GM19467 (cell line): ENCODE results near the gene LYSMD1.

Experiments used
- ATAC-seq: cut with Tn5 transposase; IDR thresholded peaks from one replicate; pipeline ENCODE4 v1.9.1; 2021; ENCODE audit warnings: mild to moderate bottlenecking, moderate library complexity; ENCODE audit not compliant: unreplicated experiment

The LYSMD1 gene

DNA sequence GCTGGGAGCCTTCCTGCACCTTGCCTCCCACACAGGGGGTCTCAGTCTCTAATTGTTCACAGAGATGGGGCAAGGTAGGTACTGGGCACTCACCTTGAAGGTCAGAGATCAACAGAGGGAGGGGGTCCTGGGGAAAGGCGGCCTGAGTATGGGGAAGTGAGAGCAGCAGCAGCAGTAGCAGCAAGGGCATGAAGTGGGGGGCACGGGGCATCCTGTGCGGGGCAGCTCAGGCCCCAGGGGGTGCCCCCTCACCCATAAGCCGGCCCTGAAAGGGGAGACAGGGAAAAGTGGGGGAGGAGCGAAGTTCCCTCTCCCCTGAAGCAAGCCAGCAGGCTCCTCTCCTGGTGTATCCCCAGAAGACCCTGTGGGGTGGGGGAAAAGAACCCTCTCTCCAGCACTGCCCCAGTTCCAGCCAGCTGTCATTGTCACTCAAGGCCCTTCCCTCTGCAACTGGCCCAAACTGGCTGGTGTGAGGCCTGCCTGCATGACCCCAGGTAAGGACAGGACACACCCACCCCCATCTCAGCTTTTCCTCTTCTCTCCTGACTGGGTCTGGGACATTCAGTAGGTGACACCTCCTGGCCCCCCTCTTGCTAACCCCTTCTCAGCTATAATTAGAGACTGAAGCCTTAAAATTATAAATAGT is 23.2 kb downstream of the LYSMD1 start:
- no peak for ATAC-seq

DNA sequence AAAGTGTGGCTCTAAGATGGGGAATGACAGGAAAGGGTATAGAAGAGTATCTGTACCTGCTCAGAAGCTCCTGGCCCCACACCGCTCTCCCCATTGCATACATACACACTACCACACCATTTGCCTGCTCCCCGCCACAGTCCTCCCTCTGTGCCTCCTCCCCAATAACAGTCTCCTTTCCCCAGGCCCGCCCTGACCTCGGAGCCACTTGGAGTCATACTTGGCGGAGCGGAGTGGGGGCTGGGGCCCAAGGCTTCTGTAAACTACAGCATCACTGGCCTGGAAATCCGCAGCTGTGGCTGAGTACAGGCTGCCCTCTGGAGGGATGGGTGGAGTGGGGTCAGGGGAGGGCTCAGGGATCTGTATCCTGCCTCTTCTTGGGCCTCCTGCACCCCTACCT is 27.9 kb downstream of the LYSMD1 start:
- no peak for ATAC-seq

DNA sequence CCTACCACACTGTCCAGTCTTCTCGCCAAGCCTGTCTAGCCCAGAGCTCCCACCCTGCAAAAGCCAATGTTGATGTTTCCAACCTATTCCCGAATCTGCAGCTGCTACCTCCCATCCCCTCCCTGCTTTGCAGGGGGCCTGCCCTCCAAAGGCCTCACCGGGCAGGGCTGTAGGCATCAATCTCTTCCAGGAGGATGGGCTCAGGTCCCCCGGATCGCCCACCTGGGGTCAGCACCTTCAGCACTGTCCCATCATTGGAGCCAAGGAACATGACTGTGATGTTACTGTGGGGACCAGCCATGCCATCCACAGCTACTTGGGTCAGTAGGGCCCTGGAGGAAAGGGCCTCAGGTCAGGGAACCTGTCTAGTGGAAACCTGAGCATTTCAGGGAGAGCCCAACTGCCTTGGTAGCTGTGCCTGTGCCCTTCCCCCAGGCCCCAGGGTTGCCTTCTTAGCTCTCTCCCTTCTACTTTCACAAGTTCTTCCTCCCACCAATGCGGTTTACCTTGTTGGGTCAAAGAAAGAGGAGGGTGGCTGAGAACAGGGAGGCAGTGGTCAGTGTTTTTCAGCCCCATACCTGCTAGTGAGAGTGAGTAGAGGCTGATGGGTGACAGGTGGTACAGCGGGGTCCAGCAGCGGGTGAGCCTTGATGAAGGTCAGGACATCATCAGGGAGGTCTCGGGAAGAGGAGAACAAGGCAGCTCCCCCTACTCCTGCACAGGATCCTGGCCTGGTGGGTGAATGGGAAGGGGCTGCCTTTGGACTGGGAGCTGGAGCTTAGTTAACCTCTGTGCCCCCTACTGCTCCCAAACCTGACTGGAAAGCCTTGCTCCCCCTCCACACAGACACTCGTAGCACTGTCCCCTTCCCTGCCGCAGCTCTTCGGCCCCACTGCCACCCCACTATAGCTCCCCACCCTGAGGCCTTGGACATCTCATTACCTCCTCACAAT is 30.0 kb downstream of the LYSMD1 start:
- no peak for ATAC-seq

DNA sequence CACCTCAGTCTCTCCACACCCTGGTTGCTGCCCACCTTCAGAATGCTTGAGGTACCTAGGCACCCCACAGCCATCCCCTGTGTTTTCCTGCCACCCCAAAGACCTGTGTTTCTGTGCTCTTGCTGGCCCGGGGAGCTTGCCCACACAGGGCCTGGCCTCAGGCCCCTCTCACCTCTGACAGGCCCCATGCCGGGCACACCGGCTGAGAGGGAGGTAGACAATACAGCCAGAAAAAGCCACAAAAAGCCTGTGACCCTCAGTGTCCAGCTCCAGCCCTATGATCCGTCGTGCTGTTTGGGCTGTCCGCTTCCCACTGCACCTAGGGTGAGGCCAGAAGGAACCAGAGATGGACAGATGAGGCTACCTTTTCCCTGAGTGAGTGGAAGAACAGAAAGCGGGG is 30.7 kb downstream of the LYSMD1 start:
- no peak for ATAC-seq

DNA sequence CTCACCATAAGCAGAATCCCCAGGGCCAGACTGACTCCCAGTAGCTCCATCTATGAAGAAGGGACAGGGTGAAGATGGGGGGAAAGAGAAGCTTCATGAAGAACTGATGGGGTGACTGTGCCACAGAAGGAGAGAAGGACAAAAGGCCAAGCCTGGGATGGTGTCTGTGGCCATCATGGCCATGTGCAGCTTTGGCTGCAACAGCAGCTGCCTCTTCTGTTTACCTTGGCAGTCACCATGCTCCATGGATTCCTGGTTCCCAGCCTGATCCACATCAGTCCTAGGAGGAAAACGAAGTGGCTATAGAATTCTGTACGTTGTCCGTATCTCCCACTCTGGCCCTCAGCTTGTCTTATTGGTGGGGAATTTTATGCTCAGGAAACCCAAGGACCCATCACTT is 31.3 kb downstream of the LYSMD1 start:
- no peak for ATAC-seq

DNA sequence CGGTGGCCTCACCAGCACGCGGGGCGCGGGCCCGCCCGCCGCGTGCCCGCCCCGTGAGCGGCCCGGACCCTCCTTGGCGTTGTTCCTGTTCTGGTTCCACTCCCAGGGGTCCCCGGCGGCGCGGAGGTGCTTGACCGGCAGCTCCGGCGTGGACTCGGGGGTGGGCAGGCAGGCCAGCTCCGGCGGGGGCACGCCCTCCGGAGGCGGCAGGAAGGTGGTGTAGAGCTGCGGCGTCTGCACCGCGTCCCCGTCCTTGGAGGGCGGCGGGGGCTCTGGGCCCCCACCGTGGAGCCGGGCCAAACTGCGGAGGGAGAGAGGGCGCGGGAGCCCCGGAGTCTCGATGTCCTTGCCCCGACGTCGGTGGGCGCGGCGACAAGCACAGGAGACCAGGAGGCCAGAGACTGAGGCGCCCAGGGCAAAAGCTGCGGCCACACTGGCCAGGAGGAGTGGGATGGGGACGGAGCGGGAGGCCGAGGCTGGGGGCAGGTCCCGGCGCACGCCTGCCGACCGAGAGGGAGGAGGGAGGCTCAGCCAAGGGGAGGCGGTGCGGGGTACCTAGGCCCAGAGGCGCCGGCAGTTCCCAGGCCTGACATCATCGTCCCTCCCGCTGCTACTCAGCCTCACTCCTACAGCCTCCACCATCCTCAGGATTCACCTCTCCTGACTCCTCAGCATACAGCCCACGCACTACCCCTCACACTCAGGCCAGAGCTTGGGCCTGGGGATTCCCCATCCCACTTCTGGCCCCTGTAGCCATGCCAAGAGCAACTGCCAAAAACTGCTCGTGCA is 32.5 kb downstream of the LYSMD1 start:
- ATAC-seq, result no peak

DNA sequence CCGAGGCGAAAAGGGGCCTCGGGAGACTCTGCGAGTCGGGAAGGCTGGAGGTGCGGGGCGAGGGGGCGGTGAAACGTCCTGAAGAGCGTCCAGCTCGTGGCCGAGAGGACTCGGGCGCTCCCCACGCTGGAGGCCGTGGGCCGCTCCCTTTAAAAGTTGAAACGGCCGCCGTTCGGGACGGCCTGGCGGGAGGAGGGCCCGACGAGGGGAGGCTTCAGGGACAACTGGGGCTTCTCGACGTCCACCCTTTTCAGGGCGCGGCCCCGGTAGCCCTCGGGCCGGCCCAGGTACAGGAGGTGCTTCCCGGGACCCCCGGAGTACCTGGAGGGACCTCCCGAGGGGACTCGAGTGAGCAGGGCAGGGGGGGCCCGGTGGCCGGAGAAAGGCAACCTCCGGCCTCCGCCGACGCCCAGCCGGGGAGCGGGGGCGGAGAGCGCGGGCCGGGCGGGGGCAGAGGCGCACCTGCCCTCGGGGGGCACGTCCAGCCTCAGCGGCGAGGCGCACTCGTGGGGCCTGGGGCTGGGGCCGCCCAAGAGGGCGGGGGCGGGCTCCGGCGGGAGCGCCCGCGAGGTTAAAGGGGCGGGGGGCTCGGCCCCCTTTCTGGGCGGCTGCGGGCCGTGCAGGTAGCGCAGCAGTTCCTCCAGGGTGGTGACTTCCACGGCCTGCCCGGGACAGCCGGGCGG is 33.2 kb downstream of the LYSMD1 start:
- no peak for ATAC-seq

DNA sequence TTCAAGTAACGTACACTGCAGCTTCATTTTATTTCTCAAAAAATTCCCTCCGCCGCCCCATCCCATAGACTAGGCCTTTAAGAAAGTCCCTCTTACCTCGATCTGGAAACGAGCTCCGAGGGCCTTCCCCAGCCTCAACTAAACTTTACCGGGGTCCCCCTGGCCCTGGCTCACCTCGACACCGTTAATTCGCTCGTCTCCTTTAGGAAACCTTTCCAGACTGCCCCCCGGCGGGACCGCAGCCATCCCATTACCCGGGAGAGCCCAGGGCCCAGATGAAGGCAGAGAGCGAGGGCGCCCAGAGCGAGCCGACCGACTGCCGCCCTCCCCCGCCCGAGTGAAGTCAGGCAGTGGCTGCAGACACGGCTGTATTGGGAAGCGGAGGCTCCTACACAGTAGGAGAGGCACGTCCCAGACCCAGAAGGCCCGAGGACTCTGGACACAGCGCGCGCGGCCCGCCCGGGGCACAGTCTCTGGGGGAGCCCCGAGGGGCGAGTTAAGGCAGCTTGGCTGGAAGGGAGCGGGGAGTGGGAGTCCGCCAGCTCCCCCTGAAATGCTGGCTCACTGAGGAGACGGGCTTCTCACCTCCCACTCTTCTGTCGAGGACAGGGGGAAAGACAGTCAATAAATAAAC is 33.9 kb downstream of the LYSMD1 start:
- no peak for ATAC-seq

DNA sequence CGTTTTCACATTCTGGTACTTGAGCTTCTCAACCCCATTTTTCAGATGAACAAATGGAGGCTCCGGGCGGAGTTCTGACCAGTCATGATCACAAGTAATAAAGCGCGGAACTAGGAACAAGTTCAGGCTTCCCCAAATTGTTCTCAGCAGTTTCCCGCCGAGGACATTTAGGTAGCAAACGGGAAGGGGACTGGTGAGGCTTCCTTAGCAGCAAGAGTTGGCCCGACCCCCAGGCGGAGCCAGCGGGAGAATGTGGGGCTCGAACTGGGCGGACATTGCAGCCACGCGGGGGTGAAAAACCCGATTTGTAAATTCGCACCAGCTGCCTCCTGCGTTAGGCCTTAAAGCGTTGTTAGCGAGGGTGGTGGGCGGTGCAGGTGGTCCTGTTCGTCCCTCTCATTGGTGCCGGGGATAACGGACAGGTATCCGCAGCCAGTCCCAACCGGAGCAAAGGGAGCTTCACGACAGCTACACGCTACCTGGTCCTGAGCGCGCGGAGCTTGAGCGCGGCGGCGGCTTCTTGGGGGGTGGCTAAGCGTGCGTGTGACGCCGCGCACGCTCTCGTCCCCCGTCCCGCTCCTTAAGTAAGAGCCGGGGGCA is 34.6 kb downstream of the LYSMD1 start:
- peak; percentile 85 for ATAC-seq

DNA sequence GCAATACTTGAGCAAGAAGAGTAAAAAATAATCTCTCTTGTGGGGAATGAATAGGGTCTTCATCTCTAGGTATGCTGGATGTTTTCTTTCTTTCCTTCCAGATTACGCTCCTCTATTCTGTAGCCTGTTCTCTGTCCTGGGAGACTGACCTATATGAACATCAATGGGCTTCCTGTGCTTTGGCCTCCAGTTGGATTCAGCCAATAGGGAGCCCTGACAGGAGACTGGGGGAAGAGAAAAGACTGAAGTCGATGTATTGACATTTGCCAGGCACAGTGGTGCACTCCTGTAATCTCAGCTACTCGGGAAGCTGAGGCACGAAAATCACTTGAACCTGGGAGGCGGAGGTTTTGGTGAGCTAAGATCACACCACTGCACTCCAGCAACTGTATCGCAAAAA is 36.9 kb downstream of the LYSMD1 start:
- no peak for ATAC-seq

DNA sequence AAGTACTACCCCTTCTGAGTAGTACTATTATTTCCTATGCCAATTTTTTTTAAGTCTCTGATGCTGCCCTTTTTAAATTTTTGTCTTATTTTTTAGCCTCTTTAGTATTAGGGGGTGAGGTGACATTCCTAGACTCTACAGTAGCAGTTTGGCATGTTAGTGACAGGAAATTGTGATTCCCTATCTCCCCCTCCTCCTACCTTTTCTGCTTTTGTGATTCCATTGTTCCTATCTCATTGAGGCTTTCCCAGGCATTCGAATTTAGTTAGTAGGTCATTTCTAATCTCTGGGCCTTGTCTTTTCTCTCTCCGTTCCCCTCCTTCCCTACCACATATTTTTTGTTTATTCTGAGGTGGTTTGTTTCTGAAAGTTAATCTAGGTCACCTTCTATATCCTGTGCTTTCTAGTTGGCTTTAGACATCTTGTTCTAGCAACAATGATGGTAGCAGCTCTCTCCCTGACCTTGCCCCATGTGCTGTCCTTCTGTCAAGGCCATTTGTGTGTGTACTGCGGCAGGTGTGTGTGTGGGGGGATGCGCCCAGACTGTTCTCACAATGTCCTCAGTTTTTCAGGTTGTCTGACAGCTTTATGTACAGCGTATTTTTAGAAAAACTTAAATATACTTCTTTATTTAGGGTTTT is 40.8 kb downstream of the LYSMD1 start:
- no peak for ATAC-seq

DNA sequence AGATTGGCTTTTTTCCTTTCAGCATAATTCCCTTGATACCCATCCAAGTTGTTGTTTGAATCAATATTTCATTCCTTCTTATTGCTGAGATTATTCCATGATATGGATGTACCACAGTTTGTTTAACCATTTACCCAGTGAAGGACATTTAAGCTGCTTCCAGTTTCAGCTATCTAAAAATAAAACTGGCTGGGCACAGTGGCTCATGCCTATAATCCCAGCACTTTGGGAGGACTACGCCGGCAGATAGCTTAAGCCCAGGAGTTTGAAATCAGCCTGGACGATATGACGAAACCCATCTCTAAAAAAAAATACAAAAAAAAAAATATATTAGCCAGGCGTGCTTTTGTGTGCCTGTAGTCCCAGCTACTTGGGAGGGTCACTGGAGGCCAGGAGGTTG is 51.8 kb downstream of the LYSMD1 start:
- ATAC-seq, result no peak
